ENCODE measurements around the gene NCKIPSD. TPM values are rescaled to one million over a fixed set of nuclear protein-coding genes. Genes with fewer than 3 reads are reported as not detected.

NCKIPSD gene
- total RNA-seq, 1 donor, result 17.7 TPM

DNA sequence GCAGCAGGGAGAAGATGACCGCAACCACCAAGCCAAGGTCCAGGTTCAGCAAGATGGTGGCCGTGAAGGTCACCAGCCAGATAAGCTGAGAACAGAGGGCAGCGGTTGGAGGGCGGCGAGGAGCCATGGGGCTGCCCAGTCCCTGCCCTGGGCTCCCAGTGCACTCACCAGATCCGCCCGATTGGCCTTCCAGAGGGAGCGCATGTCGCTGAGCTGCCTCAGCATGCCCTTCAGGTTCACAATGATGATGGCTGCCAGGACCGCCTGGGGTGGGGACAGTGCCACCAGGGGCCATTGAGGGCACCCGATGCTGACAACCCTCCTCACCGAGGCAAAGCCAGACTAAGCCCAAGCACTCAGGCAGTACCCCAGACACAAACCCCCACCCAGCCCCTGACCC, 55.8 kb downstream of the NCKIPSD start:
- DNase-seq (ENCODE audit: insufficient read length, low spot score, missing footprints), result no peak
- Histone ChIP-seq H2AFZ (ENCODE audit: low read length) (no peak overlapping the region), H3K27ac (ENCODE audit: low read depth, low read length) (no peak overlapping the region), H4K20me1 (ENCODE audit: insufficient read depth, low read length) (peaks cover 18% of the 10 kb centered on the region), H3K4me2 (ENCODE audit: insufficient read depth, low read length) (no peak overlapping the region), H3K9me3 (ENCODE audit: low read depth, low read length) (no peaks in the 10 kb centered on the region), H3K79me2 (ENCODE audit: insufficient read depth, low read length) (peaks cover 18% of the 10 kb centered on the region), H3K36me3 (ENCODE audit: insufficient read depth, low read length) (peaks cover 62% of the 10 kb centered on the region), H3K4me1 (ENCODE audit: insufficient read depth, low read length) (peaks cover 7% of the 10 kb centered on the region), H3K4me3 (ENCODE audit: insufficient read depth, low read length) (no peak overlapping the region), H3K27me3 (ENCODE audit: insufficient read depth, low read length) (no peaks in the 10 kb centered on the region)
- TF ChIP-seq, protein P1, sequence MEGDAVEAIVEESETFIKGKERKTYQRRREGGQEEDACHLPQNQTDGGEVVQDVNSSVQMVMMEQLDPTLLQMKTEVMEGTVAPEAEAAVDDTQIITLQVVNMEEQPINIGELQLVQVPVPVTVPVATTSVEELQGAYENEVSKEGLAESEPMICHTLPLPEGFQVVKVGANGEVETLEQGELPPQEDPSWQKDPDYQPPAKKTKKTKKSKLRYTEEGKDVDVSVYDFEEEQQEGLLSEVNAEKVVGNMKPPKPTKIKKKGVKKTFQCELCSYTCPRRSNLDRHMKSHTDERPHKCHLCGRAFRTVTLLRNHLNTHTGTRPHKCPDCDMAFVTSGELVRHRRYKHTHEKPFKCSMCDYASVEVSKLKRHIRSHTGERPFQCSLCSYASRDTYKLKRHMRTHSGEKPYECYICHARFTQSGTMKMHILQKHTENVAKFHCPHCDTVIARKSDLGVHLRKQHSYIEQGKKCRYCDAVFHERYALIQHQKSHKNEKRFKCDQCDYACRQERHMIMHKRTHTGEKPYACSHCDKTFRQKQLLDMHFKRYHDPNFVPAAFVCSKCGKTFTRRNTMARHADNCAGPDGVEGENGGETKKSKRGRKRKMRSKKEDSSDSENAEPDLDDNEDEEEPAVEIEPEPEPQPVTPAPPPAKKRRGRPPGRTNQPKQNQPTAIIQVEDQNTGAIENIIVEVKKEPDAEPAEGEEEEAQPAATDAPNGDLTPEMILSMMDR (IDR thresholded peaks at IDR 0.05; ENCODE audit: extremely low read depth, low read depth, low read length), result no peak

DNA sequence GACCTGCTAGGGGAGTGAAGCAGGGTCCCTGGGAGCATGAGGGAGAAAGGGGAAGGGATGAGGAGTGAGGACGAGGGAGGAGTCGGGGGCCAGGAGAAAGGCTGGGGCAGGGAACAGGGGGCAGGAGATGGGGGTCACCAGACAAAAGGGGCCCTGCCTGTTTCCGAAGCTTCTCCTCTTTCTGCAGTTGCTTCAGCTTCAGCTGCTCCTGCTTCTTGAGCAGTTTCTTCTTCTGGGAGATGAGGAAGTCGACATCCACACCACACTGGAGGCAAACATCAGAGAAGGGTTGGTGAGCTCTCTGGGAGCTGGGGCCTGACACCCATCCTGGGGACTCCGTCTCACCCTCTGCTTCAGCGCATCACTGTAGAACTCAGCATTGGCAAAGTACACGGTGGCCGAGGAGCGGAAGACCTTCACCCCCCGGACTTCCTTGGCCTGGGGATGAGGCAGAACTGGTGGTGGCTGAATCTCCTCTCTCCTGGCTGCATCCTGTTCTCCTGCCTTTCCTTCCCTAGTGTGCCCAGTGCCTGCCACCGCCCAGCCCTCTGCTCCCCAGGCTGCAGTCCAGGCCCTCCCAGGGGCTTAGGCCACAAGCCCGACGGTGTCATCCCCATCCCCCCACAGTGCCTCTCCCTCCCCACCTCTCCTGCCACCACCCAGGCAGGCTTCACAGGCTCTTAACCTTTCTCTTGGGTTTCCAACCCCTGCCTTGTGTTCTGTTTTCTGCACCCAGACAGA, 57.3 kb downstream of the NCKIPSD start:
- no peaks in the 10 kb centered on the region for H3K4me1 ChIP-seq (ENCODE audit: insufficient read depth, low read length)
- H3K36me3 ChIP-seq (ENCODE audit: insufficient read depth, low read length), result peaks cover 65% of the 10 kb centered on the region
- H2AFZ ChIP-seq (ENCODE audit: low read length), result no peak overlapping the region
- no peaks in the 10 kb centered on the region for H3K27me3 ChIP-seq (ENCODE audit: insufficient read depth, low read length)
- peaks cover 4% of the 10 kb centered on the region for H3K79me2 ChIP-seq (ENCODE audit: insufficient read depth, low read length)
- TF ChIP-seq, protein P1 (IDR thresholded peaks at IDR 0.05; ENCODE audit: extremely low read depth, low read depth, low read length), result no peak
- H3K27ac ChIP-seq (ENCODE audit: low read depth, low read length), result no peak overlapping the region
- H3K4me3 ChIP-seq (ENCODE audit: insufficient read depth, low read length), result no peak overlapping the region
- H3K4me2 ChIP-seq (ENCODE audit: insufficient read depth, low read length), result no peak overlapping the region
- H3K9me3 ChIP-seq (ENCODE audit: low read depth, low read length), result no peaks in the 10 kb centered on the region
- peaks cover 6% of the 10 kb centered on the region for H4K20me1 ChIP-seq (ENCODE audit: insufficient read depth, low read length)
- peak; percentile 70 for DNase-seq (ENCODE audit: insufficient read length, low spot score, missing footprints)

DNA sequence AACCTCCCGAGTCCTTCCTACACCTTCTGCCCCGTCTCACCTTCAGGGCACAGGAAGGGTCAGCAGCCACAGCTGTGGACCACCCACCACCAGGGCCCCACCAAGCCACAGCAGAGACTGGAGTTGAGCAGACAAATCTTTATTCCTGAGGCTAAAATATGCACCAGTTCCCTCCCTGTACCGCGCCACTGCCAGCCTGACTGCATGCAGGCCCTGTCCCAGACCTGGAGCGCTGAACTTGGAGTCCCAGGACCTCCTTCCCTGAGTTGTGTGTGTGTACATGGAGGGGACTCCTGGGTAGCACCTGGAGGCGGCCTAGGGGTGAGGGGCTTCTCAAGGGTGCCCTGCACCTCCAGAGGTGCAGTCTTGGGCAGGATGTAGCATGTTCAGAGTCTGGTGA, 60.1 kb downstream of the NCKIPSD start:
- H4K20me1 ChIP-seq (ENCODE audit: insufficient read depth, low read length), result no peaks in the 10 kb centered on the region
- no peak overlapping the region for H3K4me2 ChIP-seq (ENCODE audit: insufficient read depth, low read length)
- no peaks in the 10 kb centered on the region for H3K27me3 ChIP-seq (ENCODE audit: insufficient read depth, low read length)
- DNase-seq (ENCODE audit: insufficient read length, low spot score, missing footprints), result peak; percentile 25
- H3K4me3 ChIP-seq (ENCODE audit: insufficient read depth, low read length), result no peak overlapping the region
- no peaks in the 10 kb centered on the region for H3K4me1 ChIP-seq (ENCODE audit: insufficient read depth, low read length)
- no peak overlapping the region for H2AFZ ChIP-seq (ENCODE audit: low read length)
- no peak overlapping the region for H3K27ac ChIP-seq (ENCODE audit: low read depth, low read length)
- H3K36me3 ChIP-seq (ENCODE audit: insufficient read depth, low read length), result peaks cover 50% of the 10 kb centered on the region
- TF ChIP-seq, protein P1 (IDR thresholded peaks at IDR 0.05; ENCODE audit: extremely low read depth, low read depth, low read length), result no peak
- H3K9me3 ChIP-seq (ENCODE audit: low read depth, low read length), result no peaks in the 10 kb centered on the region
- no peaks in the 10 kb centered on the region for H3K79me2 ChIP-seq (ENCODE audit: insufficient read depth, low read length)

DNA sequence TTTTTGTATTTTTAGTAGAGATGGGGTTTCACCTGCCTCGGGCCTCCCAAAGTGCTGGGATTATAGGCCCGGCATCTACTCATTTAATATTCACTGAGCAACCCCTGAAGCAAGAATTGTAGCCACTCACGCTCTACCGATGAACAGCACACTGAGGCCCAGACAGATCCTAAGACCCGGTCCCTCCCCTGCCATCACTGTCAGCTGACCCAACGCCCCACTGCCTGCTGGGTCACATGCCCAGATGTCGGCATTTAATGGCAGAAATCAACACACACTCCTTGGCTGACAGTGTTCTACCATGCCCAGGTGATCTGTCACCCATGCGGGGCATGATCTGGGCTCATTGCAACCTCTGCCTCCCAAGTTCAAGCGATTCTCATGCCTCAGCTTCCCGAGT, 60.9 kb downstream of the NCKIPSD start:
- Histone ChIP-seq H3K9me3 (ENCODE audit: low read depth, low read length) (no peaks in the 10 kb centered on the region), H3K4me2 (ENCODE audit: insufficient read depth, low read length) (no peak overlapping the region)

More for the DNA sequence above, 60.9 kb downstream of the NCKIPSD start:
- Histone ChIP-seq H4K20me1 (ENCODE audit: insufficient read depth, low read length) (no peaks in the 10 kb centered on the region), H3K27ac (ENCODE audit: low read depth, low read length) (no peak overlapping the region), H3K27me3 (ENCODE audit: insufficient read depth, low read length) (no peaks in the 10 kb centered on the region), H2AFZ (ENCODE audit: low read length) (no peak overlapping the region), H3K4me1 (ENCODE audit: insufficient read depth, low read length) (no peaks in the 10 kb centered on the region), H3K4me3 (ENCODE audit: insufficient read depth, low read length) (no peak overlapping the region), H3K36me3 (ENCODE audit: insufficient read depth, low read length) (peaks cover 42% of the 10 kb centered on the region), H3K79me2 (ENCODE audit: insufficient read depth, low read length) (no peaks in the 10 kb centered on the region)
- peak; percentile 51 for DNase-seq (ENCODE audit: insufficient read length, low spot score, missing footprints)
- TF ChIP-seq, protein P1 (IDR thresholded peaks at IDR 0.05; ENCODE audit: extremely low read depth, low read depth, low read length), result no peak

Data from osteoblast (primary cell).